ENCODE results near the gene ANXA11. TPM values are rescaled to one million over a fixed set of nuclear protein-coding genes. Genes with fewer than 3 reads are reported as not detected.
A peak's percentile ranks its signal among the peaks of the same experiment; 100 is the strongest.

The ANXA11 gene
- total and polyA plus RNA-seq, 2 experiments from 2014 or later = 80.2 to 112 TPM

GRCh38 chr10:80210259-80210658 is 4.9 kb upstream of the ANXA11 start:
- Histone ChIP-seq H3K4me3 (no peak overlapping the region), H3K27me3 (no peaks in the 10 kb centered on the region), H3K27ac (no peak overlapping the region), H3K9me3 (ENCODE audit: low read depth) (no peaks in the 10 kb centered on the region), H3K36me3 (no peaks in the 10 kb centered on the region), H3K4me1 (ENCODE audit: low read depth) (peaks cover 3% of the 10 kb centered on the region)
- DNase-seq (ENCODE audit: low read depth in 1 of 2, low spot score in 1 of 2) = no peak
- TF ChIP-seq CTCF (IDR thresholded peaks at IDR 0.05; ENCODE audit: low read depth, low read length) = no peak

GRCh38 chr10:80207768-80208370 is 2.5 kb upstream of the ANXA11 start:
- H3K27me3 ChIP-seq = no peaks in the 10 kb centered on the region
- no peak for DNase-seq (ENCODE audit: low read depth in 1 of 2, low spot score in 1 of 2)

GRCh38 chr10:80206277-80206655 is 929 bp upstream of the ANXA11 start:
- Histone ChIP-seq H3K4me1 (ENCODE audit: low read depth) (peaks cover 21% of the 10 kb centered on the region), H3K27me3 (no peaks in the 10 kb centered on the region), H3K4me3 (no peak overlapping the region), H3K27ac (no peak overlapping the region), H3K36me3 (no peaks in the 10 kb centered on the region), H3K9me3 (ENCODE audit: low read depth) (no peaks in the 10 kb centered on the region)
- TF ChIP-seq CTCF (IDR thresholded peaks at IDR 0.05; ENCODE audit: low read depth, low read length) = no peak
- DNase-seq (ENCODE audit: low read depth in 1 of 2, low spot score in 1 of 2) = no peak

More at GRCh38 chr10:80207768-80208370, 2.5 kb upstream of the ANXA11 start:
- Histone ChIP-seq H3K36me3 (no peaks in the 10 kb centered on the region), H3K27ac (no peak overlapping the region), H3K4me3 (no peak overlapping the region), H3K9me3 (ENCODE audit: low read depth) (no peaks in the 10 kb centered on the region), H3K4me1 (ENCODE audit: low read depth) (peaks cover 7% of the 10 kb centered on the region)
- no peak for TF ChIP-seq CTCF (IDR thresholded peaks at IDR 0.05; ENCODE audit: low read depth, low read length)

GRCh38 chr10:80204677-80205476 is 460 bp downstream of the ANXA11 start:
- no peak for TF ChIP-seq CTCF (IDR thresholded peaks at IDR 0.05; ENCODE audit: low read depth, low read length)
- no peaks in the 10 kb centered on the region for H3K36me3 ChIP-seq
- no peaks in the 10 kb centered on the region for H3K9me3 ChIP-seq (ENCODE audit: low read depth)
- H3K4me3 ChIP-seq = peak overlapping the region; percentile 64
- no peaks in the 10 kb centered on the region for H3K27me3 ChIP-seq
- peak; percentile 33 to 56 for DNase-seq (ENCODE audit: low read depth in 1 of 2, low spot score in 1 of 2)
- H3K27ac ChIP-seq = peak overlapping the region; percentile 74
- H3K4me1 ChIP-seq (ENCODE audit: low read depth) = peaks cover 35% of the 10 kb centered on the region

- DNase-seq (ENCODE audit: low read depth in 1 of 2, low spot score in 1 of 2) = peak in 1 of 2 donors; percentile 29
- Histone ChIP-seq H3K27me3 (no peaks in the 10 kb centered on the region), H3K4me1 (ENCODE audit: low read depth) (peaks cover 37% of the 10 kb centered on the region), H3K4me3 (peak overlapping the region; percentile 64), H3K36me3 (no peaks in the 10 kb centered on the region), H3K9me3 (ENCODE audit: low read depth) (no peaks in the 10 kb centered on the region), H3K27ac (peak overlapping the region; percentile 74)
- no peak for TF ChIP-seq CTCF (IDR thresholded peaks at IDR 0.05; ENCODE audit: low read depth, low read length)
Observed at GRCh38 chr10:80203835-80204676, 1.3 kb downstream of the ANXA11 start.
